H1 (cell line): ENCODE measurements around the gene DOCK3. TPM values are rescaled to one million over a fixed set of nuclear protein-coding genes. Genes with fewer than 3 reads are reported as not detected.

Experiments used
- JUND ChIP-seq: IDR thresholded peaks from 2 replicates; pipeline ENCODE4 v1.6.1; 2011; ENCODE audit warnings: mild to moderate bottlenecking, improper control_type of control experiment, low read length
- KDM4A ChIP-seq: IDR thresholded peaks from one replicate; pipeline ENCODE4 v1.7.1; 2012; ENCODE audit warnings: low read depth, mild to moderate bottlenecking, moderate library complexity, low read length, inconsistent platforms; ENCODE audit not compliant: severe bottlenecking
- MAFK ChIP-seq: IDR thresholded peaks from 2 replicates; pipeline ENCODE4 v1.6.1; 2012; ENCODE audit warnings: low read depth, mild to moderate bottlenecking, improper control_type of control experiment, low read length
- RBBP5 ChIP-seq: IDR thresholded peaks from 2 replicates; pipeline ENCODE4 v1.7.1; 2012; ENCODE audit warnings: low read depth, mild to moderate bottlenecking, inconsistent platforms, low read length, moderate library complexity, borderline replicate concordance
- RNF2 ChIP-seq: fragments of 200-900, 300-1000 bp; sonication (generic); IDR thresholded peaks from 2 replicates; pipeline ENCODE4 v1.7.1; 2016; ENCODE audit warnings: borderline replicate concordance, low read depth, mild to moderate bottlenecking, antibody characterized with exemption, low read length; ENCODE audit not compliant: poor library complexity, severe bottlenecking; ENCODE audit errors: missing control alignments
- TAF7 ChIP-seq: optimal IDR thresholded peaks from 2 replicates; pipeline ENCODE3; 2011; ENCODE audit warnings: low read depth, mild to moderate bottlenecking, inconsistent platforms, low read length, moderate library complexity, borderline replicate concordance
- polyA plus RNA-seq, 7 experiments: library from polyadenylated mRNA; depleted of rRNA in 3 of 7; stranded (reverse) in 5 of 7; unstranded in 2 of 7; fragments of >200 nt in 5 of 7; fragments of 200-250 nt in 2 of 7; gene quantifications; 1 replicate in 5 of 7; 2 replicates in 1 of 7; 4 replicates in 1 of 7; pipeline versions ENCODE4 v1.2.1 to v1.2.3, GENCODE V29; 2011 to 2013; ENCODE audit warnings: missing spikeins in 2 of 7, mixed read lengths in 2 of 7
- total RNA-seq: library from RNA; stranded (reverse); fragmentation: NEBNext Ultra II Directional; extraction: Animal tissue kit (Norgen Biotek cat#: 25700); gene quantifications from 2 replicates; pipeline ENCODE4 v1.2.1, GENCODE V29; 2021
- TF ChIP-seq, protein P1 (sequence below), 3 experiments: IDR thresholded peaks; 1 replicate in 2 of 3; 2 replicates in 1 of 3; pipeline versions ENCODE4 v1.5.1 to v1.6.1; 2011; ENCODE audit warnings: low read length in 3 of 3, mild to moderate bottlenecking in 3 of 3, inconsistent platforms in 2 of 3, low read depth in 1 of 3, moderate library complexity in 1 of 3; ENCODE audit not compliant: insufficient read depth in 1 of 3; ENCODE audit errors: control extremely low read depth in 1 of 3

Gene DOCK3
- total and polyA plus RNA-seq, 2 of the 8 experiments (the other 6 are each of a cell fraction or from before 2014, with no cell fraction given): 2.7 to 5.0 TPM

DNA sequence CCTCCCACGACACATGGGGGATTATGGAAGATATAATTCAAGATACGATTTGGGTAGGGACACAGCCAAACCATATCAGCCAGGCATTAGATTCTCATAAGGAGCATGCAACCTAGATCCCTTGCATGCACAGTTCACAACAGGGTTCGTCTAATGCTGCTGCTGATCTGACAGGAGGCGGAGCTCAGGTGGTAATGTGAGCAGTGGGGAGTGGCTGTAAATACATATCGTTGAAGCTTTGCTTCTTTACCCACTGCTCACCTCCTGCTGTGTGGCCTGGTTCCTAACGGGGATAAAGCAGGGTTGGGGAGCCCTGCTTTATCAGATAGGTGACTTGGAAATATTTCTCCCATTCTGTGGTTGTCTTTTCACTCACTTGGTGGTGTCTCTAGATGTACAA is 14.8 kb downstream of the DOCK3 start (continued):
- TF ChIP-seq, protein P1, sequence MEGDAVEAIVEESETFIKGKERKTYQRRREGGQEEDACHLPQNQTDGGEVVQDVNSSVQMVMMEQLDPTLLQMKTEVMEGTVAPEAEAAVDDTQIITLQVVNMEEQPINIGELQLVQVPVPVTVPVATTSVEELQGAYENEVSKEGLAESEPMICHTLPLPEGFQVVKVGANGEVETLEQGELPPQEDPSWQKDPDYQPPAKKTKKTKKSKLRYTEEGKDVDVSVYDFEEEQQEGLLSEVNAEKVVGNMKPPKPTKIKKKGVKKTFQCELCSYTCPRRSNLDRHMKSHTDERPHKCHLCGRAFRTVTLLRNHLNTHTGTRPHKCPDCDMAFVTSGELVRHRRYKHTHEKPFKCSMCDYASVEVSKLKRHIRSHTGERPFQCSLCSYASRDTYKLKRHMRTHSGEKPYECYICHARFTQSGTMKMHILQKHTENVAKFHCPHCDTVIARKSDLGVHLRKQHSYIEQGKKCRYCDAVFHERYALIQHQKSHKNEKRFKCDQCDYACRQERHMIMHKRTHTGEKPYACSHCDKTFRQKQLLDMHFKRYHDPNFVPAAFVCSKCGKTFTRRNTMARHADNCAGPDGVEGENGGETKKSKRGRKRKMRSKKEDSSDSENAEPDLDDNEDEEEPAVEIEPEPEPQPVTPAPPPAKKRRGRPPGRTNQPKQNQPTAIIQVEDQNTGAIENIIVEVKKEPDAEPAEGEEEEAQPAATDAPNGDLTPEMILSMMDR (IDR thresholded peaks at IDR 0.05; ENCODE audit: control extremely low read depth in 1 of 3, insufficient read depth in 1 of 3, low read depth in 1 of 3, low read length in 3 of 3): no peak
- no peak for TF ChIP-seq TAF7
- TF ChIP-seq RNF2: no peak
- TF ChIP-seq RBBP5: no peak
- no peak for TF ChIP-seq JUND
- no peak for TF ChIP-seq KDM4A
- TF ChIP-seq MAFK: no peak
